Amniotic stem cell (primary cell): ENCODE results near the gene PROM2.
"Not testable (repeated sequence)": the region's sequence is repeated elsewhere in the genome, so short reads cannot be mapped to it uniquely, and the experiment has no call there.

Source experiments
- DNase-seq: peaks from one replicate; lab custom pipeline; 2025; lab: John Stamatoyannopoulos, UW

PROM2 gene

GRCh38 chr2:95268211-95269035 is 5.8 kb upstream of the PROM2 start:
- DNase-seq = no peak

- DNase-seq = no peak
Observed at GRCh38 chr2:95269036-95269680, 5.1 kb upstream of the PROM2 start.

- DNase-seq = not testable (repeated sequence)
Observed at GRCh38 chr2:95269745-95270144, 4.5 kb upstream of the PROM2 start.

- no peak for DNase-seq
Observed at GRCh38 chr2:95270541-95271081, 3.6 kb upstream of the PROM2 start.

GRCh38 chr2:95271381-95271971 is 2.8 kb upstream of the PROM2 start:
- no peak for DNase-seq

GRCh38 chr2:95272299-95272751 is 1.9 kb upstream of the PROM2 start:
- DNase-seq = no peak

GRCh38 chr2:95272781-95273180 is 1.5 kb upstream of the PROM2 start:
- DNase-seq = no peak

- no peak for DNase-seq
Observed at GRCh38 chr2:95273566-95274290, 521 bp upstream of the PROM2 start.

- DNase-seq = no peak
Observed at GRCh38 chr2:95275151-95275515, 884 bp downstream of the PROM2 start.

GRCh38 chr2:95275601-95276243 is 1.5 kb downstream of the PROM2 start:
- no peak for DNase-seq

GRCh38 chr2:95276244-95276887 is 2.1 kb downstream of the PROM2 start:
- no peak for DNase-seq

- no peak for DNase-seq
Observed at GRCh38 chr2:95276888-95277245, 2.6 kb downstream of the PROM2 start.

- no peak for DNase-seq
Observed at GRCh38 chr2:95277246-95277906, 3.1 kb downstream of the PROM2 start.

- DNase-seq = no peak
Observed at GRCh38 chr2:95278051-95278471, 3.8 kb downstream of the PROM2 start.

- no peak for DNase-seq
Observed at GRCh38 chr2:95278637-95279225, 4.5 kb downstream of the PROM2 start.

- no peak for DNase-seq
Observed at GRCh38 chr2:95279435-95280035, 5.3 kb downstream of the PROM2 start.

- DNase-seq = no peak
Observed at GRCh38 chr2:95281071-95281470, 6.8 kb downstream of the PROM2 start.

GRCh38 chr2:95281786-95282185 is 7.5 kb downstream of the PROM2 start:
- DNase-seq = no peak

- no peak for DNase-seq
Observed at GRCh38 chr2:95282458-95282857, 8.2 kb downstream of the PROM2 start.

GRCh38 chr2:95283562-95283961 is 9.3 kb downstream of the PROM2 start:
- DNase-seq = no peak
